ENCODE data around the gene SMARCA2. TPM values are rescaled to one million over a fixed set of nuclear protein-coding genes. Genes with fewer than 3 reads are reported as not detected.

SMARCA2 gene
- total RNA-seq, 1 donor from 2014 or later = 160 TPM

DNA sequence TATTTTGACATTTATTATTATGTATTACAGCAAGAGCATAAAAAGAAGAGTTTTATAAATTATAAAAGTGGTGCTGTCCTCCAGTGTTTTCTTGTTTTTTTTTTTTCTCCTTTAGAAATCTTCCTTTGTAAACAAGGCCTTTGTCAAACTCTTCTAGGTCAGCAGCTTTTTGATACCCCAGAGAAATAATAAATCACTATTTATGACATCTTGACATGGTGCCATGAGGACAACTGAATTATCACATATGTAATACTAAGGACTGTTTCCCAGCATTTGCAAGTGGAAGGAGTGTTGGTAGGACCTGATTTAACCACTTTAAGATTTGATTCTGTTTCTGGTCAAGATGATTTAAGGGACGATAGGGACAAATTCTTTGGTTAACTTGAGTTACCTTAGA is 4.6 kb downstream of the SMARCA2 start:
- no peaks in the 10 kb centered on the region for H3K27me3 ChIP-seq
- no peaks in the 10 kb centered on the region for H3K9me3 ChIP-seq
- no peak for DNase-seq (ENCODE audit: low spot score in 2 of 2)
- H3K36me3 ChIP-seq = no peaks in the 10 kb centered on the region
- intact Hi-C loops (cut with DNase I) = loop anchor here (5.0 kb wide), 1 partner anchor 1267 kb away; no protein-coding TSS in a partner anchor
- H3K4me1 ChIP-seq = peaks cover 4 to 52% of the 10 kb centered on the region in 2 donors
- H3K27ac ChIP-seq = peak overlapping the region; percentile 99 to 100
- H3K4me3 ChIP-seq = peak overlapping the region in 1 of 2 donors; percentile 10
- TF ChIP-seq CTCF (IDR thresholded peaks at IDR 0.05) = no peak

DNA sequence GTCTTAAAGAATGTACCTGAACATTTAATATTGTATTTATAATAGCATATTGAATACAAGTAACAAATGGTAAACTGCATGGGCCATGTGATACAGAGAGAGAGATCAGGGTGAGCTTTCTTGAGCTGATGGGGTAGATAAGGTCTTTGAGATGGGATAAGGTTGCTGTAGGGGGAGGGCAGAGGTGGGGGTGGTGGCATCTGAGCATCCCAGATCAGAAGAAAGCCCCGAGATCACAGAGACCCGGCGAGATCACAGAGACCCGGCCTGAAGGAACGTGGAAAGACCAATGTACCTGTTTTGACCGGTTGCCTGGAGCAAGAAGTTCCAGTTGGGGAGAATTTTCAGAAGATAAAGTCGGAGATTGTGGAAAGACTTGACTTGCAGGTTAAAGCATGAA is 6.6 kb downstream of the SMARCA2 start:
- Histone ChIP-seq H3K36me3 (no peaks in the 10 kb centered on the region), H3K4me1 (peaks cover 4 to 65% of the 10 kb centered on the region in 2 donors), H3K4me3 (no peak overlapping the region), H3K27me3 (no peaks in the 10 kb centered on the region), H3K9me3 (no peaks in the 10 kb centered on the region), H3K27ac (no peak overlapping the region)
- no peak for DNase-seq (ENCODE audit: low spot score in 2 of 2)
- intact Hi-C loops (cut with DNase I) = no loop called here
- no peak for TF ChIP-seq CTCF (IDR thresholded peaks at IDR 0.05)

- no peak for DNase-seq (ENCODE audit: low spot score in 2 of 2)
- Histone ChIP-seq H3K27me3 (no peaks in the 10 kb centered on the region), H3K4me1 (peaks cover 4 to 67% of the 10 kb centered on the region in 2 donors), H3K9me3 (no peaks in the 10 kb centered on the region), H3K4me3 (no peak overlapping the region), H3K27ac (peak overlapping the region in 1 of 2 donors; percentile 17), H3K36me3 (no peaks in the 10 kb centered on the region)
- TF ChIP-seq CTCF (IDR thresholded peaks at IDR 0.05) = no peak
- intact Hi-C loops (cut with DNase I) = no loop called here
These were observed 7.4 kb downstream of the SMARCA2 start for GRCh38 chr9:2022560-2022959.

DNA sequence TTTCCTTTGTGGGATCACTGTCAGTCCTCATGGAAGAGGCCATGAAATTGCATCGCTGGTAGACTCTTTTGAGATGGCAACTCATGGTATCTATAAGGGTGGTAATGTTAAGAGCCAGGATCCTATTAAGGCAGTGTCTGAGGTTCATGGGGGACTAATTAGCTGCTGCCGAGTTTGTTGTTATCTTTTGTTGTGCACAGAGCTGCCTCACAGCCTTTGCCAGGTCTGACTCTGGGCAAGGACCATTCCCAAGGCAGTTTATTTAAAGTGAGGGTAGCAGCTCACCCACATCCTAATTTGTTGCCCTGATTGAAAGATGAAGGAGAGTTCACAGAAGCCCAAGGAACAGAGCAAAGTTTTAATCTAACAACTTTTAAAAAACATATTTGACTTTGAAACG is 7.9 kb downstream of the SMARCA2 start:
- Histone ChIP-seq H3K9me3 (no peaks in the 10 kb centered on the region), H3K4me1 (peaks cover 4 to 72% of the 10 kb centered on the region in 2 donors), H3K36me3 (no peaks in the 10 kb centered on the region), H3K4me3 (peak overlapping the region in 1 of 2 donors; percentile 20), H3K27ac (peak overlapping the region in 1 of 2 donors; percentile 17), H3K27me3 (no peaks in the 10 kb centered on the region)
- no peak for TF ChIP-seq CTCF (IDR thresholded peaks at IDR 0.05)
- intact Hi-C loops (cut with DNase I) = no loop called here
- no peak for DNase-seq (ENCODE audit: low spot score in 2 of 2)

GRCh38 chr9:2023532-2023931 is 8.4 kb downstream of the SMARCA2 start:
- H3K4me1 ChIP-seq = peaks cover 4 to 75% of the 10 kb centered on the region in 2 donors

More at GRCh38 chr9:2023532-2023931, 8.4 kb downstream of the SMARCA2 start:
- TF ChIP-seq CTCF (IDR thresholded peaks at IDR 0.05) = no peak
- no peaks in the 10 kb centered on the region for H3K9me3 ChIP-seq
- peak overlapping the region in 1 of 2 donors; percentile 20 for H3K4me3 ChIP-seq
- DNase-seq (ENCODE audit: low spot score in 2 of 2) = no peak
- no peaks in the 10 kb centered on the region for H3K27me3 ChIP-seq
- intact Hi-C loops (cut with DNase I) = no loop called here
- no peaks in the 10 kb centered on the region for H3K36me3 ChIP-seq
- H3K27ac ChIP-seq = peak overlapping the region in 1 of 2 donors; percentile 17

All from ascending aorta (tissue), 2 donors.